GM19467 (cell line): ENCODE measurements around the gene FCER2.

Experiments
- ATAC-seq: cut with Tn5 transposase; IDR thresholded peaks from one replicate; pipeline ENCODE4 v1.9.1; 2021; ENCODE audit warnings: mild to moderate bottlenecking, moderate library complexity; ENCODE audit not compliant: unreplicated experiment

FCER2 gene

DNA sequence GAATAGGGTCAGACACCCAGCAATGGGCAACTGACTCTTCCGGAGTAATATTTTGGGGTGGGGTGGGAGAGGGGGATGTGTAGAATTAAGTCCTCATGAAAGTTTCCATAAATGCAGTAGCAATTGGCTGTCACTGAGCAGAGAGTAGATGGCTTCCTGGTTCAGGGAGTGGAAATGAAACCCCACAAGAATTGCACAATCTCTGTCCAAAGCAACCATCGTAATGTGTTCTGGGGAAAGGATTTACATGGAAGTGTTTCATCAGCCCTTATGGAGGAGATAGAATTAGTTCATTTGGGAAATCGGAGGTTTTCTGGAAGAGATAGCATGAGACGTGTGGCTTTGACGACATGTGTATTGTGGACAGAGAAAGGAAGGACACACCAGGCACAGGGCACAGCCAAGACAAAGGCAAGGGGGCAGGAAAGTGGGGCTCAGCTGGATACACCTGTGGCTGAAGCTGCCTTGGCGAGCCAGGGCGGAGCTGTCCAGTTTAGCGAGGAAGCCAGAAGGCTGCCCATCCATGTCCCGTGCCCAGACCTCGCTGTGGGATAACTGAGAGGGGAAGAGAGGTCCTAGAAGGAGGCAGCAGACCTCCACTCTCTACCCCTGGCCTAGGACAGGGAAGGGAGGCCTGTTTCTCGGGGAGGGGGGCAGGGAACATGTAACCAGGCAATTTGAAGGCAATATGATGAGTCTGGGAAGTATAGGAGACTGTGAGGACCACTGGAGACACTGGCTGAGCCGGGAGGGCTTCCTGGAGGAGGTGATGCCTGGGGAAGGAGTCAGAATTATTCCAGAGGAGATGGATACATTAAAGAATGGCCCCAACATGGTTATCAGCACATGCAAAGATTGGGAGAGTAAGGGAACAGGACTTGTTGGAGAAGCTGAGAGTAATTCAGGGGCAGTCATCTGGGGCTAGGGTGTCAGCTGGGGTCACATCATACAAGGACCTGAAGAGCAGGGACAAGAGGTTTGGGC lies 32.6 kb upstream of the FCER2 start:
- ATAC-seq, result no peak

DNA sequence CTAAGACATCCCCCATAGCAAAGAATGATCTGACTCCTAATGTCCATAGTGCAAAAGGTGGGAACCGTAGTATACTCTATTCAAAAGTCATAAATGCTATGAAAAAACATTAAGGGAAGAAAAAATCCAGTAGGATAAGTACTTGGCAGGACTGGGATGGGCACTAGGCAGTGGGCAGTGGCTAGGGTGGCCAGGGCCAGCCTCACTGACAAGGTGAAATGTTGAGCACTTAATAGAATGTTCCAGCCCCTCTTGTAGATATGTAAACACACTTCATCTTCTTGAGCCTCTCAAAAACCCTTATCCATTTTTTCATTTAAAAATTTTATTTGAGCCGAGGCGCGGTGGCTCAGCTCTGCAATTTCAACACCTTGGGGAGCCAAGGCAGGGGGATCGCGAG lies 31.4 kb upstream of the FCER2 start:
- no peak for ATAC-seq

DNA sequence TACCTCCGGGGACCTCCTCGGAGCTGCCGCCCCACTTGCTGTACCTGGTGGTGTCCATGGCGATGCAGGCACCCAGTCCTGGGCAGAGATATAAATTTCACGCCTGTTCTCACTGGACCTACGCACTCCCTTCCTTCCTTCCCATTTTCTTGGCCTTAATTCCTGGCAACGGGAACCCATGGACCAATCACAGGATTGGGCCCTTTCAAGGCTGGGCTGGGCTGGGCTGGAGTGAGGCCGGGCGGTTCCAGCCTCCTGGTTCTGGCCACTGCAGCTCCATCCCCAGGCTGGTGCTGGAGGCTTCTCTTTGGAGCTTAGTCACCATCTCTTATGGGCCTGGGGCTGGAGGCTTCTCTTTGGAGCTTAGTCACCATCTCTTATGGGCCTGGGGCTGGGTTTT lies 30.1 kb upstream of the FCER2 start, which contains the start of gene CLEC4G:
CLEC4G (minus strand) TSS at position 66 of the 400 bp plus-strand sequence; CDS start at position 58, 8 bp downstream.
- ATAC-seq, result no peak

DNA sequence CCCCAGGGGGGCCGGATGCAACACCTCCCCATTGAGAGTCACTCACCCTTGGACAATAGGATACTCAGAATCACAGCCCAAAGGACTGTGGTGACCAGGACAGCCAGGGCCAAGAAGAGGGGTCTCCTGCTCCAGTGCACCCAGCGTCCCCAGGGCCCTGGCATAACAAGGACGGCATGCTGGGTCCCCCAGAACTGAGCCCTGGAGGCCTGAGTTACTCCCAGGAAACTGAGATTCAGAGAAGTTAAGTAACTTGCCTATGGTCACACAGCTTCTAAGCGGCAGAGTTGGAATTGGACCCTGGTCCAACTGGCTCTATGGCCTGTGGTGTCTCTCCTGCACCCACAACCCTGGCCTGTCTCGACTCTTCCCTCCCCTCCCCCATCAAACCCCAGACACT lies 29.7 kb upstream of the FCER2 start:
- ATAC-seq, result no peak

DNA sequence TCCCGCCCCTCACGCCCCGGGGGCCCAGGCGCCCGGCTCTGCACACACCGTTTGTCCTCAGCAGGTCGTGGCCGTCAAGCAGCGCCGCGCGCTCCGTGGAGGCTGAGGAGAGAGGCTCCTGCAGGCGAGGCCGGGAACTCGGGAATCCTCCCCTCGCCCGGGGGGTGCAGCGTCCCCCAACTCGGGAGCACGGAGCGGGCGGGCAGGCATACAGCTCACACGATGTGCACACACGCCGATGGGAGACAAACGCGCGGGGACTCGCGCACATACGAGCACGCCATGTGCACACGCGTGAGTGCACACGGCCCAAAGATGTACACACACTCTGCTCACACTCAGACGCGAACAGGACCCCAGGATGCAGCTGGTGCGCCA lies 29.3 kb upstream of the FCER2 start:
- ATAC-seq, result no peak

DNA sequence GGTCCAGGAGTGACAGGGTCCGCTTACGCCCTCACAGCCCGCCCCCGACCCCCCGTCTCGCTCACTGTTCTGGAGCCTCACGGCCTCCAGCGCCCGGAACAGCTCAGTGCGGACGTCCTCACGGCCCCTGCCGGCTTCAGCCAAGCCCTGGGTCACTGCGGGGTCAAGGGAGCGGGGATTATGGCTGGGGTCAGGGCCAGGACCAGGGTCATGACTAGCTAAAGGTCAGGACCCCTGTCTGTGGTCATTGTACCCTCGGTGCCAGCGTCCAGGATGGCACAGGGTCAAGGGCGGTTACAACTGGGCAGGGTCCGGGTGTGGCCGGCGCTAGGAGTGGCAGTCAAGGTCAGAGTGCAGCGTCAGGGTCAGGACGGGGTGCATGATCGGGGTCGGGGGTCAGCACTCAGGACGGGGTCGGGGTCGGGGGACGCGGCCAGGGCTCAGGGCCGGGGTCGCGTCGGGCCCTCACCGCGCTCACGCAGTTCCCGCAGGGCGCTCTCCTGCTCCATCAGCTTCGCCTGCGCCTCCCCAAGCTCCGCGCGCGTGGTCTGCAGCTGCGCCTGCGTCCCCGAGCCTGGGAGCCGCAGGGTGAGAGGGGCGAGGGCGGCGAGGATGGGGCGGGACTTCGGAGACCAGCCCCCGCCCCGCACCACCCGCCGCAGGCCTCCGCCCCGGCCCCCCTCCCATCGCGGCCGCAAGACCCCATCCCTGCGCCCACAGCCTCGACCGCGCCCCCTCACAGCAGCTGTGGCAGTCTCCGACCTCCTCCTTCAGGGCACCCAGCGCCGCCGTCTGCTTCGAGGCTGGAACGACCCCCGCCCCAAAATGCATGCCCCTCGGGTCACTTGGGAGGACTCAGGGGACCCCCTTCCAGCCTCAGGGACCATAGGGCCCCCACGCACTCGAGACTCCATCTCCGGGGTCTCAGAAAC lies 28.6 kb upstream of the FCER2 start:
- ATAC-seq, result no peak

DNA sequence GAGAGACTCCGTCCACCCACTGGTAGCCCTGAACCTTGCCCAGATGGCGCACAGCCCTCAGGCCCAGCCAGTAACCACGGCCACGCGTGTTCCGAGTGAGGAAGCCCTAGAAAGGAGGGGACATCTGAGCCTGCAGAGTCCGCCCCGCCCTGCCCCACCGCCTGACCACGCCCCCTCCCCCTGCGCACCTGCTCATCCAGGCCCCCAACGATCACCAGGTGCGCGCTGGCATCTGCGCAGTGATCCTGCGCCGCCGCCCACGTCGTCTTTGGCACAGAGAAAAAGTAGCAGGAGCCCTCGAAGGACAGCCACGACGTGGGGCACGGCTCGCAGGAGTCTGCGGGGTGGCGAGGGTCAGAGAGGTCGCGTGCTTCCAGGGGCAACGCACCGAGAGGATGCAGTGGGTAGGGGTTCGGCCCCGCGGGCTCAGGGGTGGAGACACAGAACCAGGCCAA lies 27.9 kb upstream of the FCER2 start:
- ATAC-seq, result no peak

DNA sequence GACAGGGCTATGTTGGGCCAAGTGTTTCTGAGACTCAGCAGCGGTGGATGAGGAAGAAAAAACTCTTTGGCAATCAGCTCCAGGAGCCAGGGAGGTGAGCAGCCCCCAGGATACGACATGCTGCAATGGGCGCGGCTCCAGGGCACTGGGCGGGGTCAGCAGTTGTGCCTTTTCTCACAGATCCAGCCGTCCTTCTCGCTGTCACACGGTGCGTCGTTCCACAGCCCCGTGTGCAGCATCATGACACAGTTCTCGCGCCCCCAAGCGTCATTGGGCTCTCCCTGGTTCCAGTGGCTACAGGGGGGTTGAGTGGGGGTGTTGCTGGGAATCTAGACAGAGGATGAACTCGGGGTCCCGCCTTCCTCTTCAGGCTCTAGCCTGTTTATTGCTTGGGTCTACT lies 27.3 kb upstream of the FCER2 start:
- ATAC-seq, result no peak

DNA sequence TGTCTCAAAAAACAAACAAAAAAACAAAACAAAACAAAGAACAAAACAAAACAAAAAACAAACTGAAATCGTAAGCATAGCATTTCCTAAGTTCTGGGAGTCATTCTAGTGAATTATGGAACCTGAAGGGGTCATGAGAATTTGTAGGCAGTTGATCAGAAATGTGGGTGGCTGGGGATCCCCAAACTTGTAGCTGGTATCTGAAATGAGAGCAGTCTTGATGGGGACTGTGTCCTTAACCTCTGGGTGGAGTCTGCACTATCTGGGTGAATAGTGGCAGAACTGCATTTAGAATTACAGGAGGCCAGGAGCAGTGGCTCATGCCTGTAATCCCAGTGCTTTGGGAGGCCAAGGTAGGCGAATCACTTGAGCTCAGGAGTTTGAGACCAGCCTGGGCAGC lies 23.9 kb upstream of the FCER2 start:
- ATAC-seq, result no peak

DNA sequence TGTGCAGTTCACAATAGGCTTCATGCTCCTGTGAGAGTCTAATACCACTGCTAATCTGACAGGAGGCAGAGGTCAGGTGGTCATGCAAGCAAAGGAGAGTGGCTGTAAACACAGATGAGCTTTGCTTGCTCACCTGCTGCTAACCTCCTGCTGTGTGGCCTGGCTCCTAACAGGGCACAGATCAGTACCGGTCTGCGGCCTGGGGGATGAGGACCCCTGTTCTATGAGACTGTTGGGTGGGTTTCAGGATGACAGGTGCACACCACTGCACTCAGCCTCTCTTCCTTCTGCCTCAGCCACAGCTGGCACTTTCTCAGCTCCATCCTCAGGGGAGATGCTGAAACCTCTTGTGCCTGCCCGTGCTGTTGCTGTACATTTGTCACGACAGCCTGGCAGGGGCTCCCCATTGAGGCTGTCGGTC lies 20.3 kb upstream of the FCER2 start:
- no peak for ATAC-seq

DNA sequence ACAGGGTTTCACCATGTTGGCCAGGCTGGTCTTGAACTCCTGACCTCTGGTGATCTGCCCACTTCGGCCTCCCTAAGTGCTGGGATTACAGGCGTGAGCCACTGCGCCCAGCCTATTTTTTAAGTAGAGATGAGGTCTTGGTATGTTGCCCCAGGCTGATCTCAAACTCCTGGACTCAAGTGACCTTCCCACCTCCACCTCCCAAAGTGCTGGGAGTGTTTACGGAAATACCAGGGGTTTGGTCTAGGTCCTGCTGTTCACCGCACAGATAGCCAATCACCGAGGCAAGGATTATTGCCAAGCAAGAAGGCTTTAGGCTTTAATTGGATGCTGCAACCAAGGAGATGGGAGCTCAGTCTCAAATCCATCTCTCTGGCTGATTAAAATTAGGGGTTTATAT lies 18.4 kb upstream of the FCER2 start:
- ATAC-seq, result no peak

DNA sequence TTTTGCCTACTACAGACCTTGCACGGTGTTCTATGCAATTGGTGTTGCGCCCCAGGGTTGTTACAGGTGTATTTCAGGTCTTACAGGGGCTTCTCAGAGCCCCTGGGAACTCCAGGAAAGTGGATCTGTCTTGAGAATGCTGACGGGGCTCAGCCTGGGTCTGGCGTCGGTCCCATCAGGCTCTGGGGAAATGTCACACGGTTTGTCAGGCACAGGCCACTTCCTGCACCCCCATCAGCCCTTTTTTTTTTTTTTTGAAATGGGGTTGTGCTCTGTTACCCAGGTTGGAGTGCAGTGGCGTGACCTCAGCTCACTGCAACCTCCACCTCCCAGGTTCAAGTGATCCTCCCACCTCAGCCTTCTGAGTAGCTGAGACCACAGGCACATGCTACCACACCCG lies 16.7 kb upstream of the FCER2 start:
- ATAC-seq, result no peak

DNA sequence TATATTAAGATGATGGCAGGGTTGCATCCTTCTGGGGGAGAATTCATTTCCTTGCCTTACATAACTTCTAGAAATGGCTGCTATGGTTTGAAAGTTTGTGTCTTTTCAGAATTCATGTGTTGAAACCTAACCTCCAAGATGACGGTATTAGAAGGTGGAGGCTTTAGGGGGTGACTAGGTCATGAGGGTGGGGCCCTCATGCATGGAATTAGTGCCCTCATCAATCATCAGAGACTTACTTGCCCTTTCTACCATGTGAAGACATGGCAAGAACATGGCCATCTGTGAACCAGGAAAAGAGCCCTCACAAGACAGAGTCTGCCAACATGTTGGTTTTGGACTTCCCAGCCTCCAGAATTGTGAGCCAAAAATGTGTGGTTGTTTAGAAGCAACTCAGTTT lies 14.8 kb upstream of the FCER2 start:
- no peak for ATAC-seq

DNA sequence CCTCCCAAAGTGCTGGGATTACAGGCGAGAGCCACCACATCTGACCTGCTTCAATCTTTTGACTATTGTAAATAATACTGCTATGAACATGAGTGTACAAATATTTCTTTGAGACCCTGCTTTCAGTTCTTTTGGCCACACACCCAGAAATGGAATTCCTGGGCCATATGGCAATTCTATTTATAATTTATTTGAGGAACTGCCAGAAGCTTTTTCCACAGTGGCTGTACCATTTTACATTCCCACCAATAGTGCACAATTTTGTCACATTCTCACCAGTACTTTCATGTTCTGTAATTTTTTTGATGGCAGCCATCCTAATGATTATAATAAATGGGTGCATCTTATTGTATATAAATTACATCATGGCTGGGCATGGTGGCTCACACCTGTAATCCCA lies 13.7 kb upstream of the FCER2 start:
- no peak for ATAC-seq

DNA sequence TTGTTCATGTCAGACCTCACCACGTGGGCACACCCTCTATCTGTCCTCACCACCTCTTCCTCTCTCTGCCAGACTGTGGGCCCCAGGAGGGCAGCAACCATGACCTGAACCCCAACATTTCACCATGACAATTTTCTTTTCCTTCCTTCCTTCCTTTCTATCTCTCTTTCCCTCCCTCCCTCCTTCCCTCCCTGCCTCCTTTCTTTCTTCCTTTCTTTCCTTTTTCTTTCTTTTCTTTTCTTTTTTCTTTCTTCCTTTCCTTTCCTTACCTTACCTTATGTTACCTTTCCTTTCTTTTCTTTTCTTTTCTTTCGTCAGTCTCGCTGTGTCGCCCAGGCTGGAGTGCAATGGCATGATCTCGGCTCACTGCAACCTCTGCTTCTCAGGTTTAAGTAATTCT lies 8.7 kb upstream of the FCER2 start:
- ATAC-seq, result no peak

DNA sequence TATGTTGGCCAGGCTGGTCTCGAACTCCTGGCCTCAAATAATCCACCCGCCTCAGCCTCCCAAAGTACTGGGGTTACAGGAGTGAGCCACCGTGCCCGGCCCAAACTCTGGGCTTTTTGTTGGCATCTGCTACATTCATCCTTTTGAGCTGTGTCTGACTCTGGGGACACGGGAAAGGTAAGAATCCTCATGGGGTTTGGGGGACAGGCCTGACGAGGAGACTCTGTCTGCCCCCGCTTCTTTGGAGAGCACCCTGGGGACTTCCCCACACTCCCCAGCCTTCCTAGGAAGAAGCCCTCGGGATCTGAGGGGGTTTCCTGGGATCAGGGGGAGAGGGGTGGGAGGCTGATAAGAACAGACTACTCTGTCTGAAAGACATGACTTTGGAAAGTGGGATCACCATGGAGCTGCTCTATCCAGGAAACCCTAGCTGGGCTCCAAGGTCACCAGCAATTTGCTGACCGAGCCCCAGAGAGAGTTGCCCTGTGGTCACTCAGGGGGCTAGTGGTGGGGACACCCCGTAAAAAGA lies 8.1 kb upstream of the FCER2 start:
- no peak for ATAC-seq

DNA sequence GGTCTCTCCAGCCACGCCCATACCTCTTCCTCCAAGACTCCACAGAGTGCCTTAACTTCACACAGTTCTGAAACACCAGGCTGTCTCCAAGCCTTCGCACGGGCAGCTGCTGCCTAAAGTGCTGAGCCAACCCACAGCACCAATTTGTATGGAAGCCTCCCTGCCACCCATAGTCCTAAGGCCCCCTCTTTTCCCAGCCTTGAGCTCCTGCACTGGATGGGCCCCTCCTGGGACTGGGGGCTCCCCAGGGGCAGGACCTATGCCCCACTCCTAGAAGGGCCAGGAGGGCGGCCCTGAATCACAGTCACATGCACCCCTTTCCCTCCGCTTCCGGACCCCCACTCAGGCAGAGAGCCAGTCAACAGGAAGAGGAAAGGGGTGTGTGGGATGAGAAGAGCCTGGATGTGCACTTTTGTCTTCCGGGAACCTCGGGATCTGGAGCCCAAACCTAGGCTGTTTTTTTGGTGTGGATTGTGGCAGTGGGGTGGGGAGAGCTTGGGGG lies 5.1 kb upstream of the FCER2 start:
- ATAC-seq, result no peak

DNA sequence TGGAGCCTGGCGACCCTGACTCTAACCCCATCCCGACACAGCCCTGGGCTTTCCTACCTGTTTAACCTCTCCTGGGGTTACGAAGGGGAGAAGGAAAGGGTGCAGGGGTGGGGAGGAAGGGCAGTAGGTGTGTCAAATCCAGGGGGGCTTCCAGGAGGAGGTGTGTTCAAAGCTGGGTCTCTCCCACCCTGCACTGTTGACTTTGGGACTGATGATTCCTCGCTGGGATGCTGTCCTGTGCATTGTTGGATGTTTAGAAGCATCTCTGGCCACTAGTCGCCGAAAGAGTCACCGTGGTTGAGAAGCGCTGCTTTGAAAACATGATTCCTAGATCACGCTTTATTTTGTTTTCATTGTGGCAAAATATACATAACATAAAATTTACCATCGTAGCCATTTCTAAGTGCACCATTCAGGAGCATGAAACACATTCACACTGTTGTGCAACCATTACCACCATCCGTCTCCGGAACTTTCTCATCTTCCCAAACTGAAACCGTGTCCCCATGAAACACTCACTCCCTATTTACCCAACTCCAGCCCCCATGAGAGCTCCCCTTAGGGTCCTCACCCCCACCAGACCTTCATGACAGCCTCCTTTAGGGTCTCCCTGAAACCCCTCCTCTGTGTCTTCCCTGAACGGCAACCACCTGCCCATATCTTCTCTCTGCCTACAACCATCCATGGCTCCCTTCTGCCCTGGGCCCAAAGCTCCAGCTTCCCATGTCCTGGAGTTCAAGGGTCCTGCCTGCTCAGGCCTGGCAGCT lies 4.4 kb upstream of the FCER2 start:
- no peak for ATAC-seq

DNA sequence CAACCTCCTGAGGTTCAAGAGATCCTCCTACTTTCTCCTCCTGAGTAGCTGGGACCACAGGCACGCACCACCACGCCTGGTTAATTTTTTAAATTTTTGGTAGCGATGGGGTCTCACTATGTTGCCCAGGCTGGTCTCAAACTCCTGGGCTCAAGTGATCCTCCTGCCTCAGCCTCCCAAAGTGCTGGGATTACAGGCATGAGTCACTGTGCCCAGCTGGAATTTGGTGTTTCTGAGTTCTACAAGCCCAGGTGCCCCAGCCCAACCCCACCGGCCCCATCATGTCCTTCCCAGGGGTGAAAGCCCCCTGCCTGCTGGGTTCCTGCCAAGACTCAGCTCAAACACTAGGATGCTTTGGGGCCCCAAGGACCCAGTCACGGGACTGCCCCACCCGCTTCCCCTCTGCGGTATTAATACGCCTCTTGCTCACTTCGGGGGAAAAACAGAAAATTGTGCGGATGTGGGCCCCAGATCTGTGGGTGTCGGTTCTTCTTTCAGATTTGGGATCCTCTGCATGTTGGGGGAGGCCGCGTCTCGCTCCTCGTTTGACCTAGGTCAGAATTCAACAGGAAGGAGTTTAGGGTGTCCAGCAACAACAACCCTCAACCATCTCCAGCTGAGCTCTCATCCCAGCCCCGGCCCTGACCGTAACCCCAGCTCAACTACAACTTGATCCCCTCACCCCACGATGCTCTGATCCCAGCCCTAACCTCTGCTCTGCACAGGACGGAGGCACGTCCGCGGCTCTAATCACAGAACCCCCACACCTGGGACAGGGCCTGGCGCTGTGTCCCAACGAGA lies 3.7 kb upstream of the FCER2 start:
- ATAC-seq, result peak; percentile 41
